ENCODE measurements around the gene TSHZ3.

DNA sequence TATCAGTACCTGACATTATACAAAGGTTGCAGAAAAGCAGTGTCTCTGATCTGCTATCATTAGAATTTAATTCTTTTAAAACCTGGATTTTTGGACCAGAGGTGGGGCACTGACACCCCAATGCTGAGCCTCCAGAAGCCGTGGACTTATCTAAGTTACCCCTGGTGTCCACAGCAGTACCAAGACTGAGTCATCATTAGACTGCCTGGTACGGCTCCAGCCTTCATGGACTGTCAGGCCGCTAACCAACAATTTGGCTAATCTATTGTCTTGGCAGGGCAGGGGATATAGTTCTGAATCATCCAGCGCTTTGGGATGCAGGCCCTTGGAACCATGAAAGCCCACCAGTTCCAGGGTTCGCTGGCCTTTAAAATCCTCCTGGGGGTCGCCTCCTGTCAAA, 78.3 kb downstream of the TSHZ3 start:
- TF ChIP-seq, protein P1, sequence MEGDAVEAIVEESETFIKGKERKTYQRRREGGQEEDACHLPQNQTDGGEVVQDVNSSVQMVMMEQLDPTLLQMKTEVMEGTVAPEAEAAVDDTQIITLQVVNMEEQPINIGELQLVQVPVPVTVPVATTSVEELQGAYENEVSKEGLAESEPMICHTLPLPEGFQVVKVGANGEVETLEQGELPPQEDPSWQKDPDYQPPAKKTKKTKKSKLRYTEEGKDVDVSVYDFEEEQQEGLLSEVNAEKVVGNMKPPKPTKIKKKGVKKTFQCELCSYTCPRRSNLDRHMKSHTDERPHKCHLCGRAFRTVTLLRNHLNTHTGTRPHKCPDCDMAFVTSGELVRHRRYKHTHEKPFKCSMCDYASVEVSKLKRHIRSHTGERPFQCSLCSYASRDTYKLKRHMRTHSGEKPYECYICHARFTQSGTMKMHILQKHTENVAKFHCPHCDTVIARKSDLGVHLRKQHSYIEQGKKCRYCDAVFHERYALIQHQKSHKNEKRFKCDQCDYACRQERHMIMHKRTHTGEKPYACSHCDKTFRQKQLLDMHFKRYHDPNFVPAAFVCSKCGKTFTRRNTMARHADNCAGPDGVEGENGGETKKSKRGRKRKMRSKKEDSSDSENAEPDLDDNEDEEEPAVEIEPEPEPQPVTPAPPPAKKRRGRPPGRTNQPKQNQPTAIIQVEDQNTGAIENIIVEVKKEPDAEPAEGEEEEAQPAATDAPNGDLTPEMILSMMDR (IDR thresholded peaks at IDR 0.05): no peak
- no peak for TF ChIP-seq POLR2A (IDR thresholded peaks at IDR 0.05)

Measured in uterus (tissue), 2 donors.